ENCODE measurements around the gene USP11.
"Not testable (repeated sequence)": the region's sequence is repeated elsewhere in the genome, so short reads cannot be mapped to it uniquely, and the experiment has no call there.

The USP11 gene

GRCh38 chrX:47248576-47248975 lies 15.8 kb downstream of the USP11 start:
- DNase-seq: no peak

GRCh38 chrX:47250017-47250347 lies 17.2 kb downstream of the USP11 start:
- no peak for DNase-seq

DNA sequence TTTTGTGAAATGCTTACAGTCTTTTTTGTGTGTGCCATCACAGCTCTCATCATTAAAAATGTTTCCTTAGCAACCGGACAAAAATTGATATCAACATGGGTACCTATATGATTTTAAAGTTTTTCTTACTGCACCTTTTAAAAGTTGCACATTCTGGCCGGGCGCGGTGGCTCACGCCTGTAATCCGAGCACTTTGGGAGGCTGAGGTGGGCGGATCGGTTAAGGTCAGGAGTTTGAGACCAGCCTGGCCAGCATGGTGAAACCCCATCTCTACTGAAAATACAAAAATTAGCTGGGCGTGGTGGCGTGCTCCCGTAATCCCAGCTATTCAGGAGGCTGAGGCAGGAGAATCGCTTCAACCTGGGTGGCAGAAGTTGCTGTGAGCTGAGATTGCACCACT lies 24.8 kb downstream of the USP11 start:
- DNase-seq: not testable (repeated sequence)

GRCh38 chrX:47264483-47265173 lies 31.8 kb downstream of the USP11 start:
- DNase-seq: no peak

DNA sequence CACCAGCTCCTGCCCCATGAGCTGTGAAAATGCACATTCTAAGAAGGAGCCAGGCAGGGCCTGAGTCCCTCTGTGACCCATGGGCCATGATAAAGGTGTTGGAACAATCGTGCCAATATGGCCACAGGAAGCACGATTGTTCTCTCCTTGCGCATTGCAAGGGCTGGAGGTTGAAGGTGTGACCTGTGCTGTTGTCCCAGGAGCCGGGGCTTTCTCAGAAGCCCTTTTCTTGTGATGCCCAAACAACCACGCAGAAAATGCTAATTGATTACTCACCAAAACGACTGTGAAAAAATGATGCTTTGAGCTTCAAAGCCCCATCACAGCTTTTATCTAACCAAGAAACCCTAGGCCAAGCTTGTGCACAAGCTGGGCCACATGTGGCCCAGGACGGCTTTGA lies 33.8 kb downstream of the USP11 start:
- DNase-seq: no peak

GRCh38 chrX:47272013-47272408 lies 39.2 kb downstream of the USP11 start:
- DNase-seq: no peak

- DNase-seq: no peak
These were observed 40.4 kb downstream of the USP11 start for GRCh38 chrX:47273011-47273730.

DNA sequence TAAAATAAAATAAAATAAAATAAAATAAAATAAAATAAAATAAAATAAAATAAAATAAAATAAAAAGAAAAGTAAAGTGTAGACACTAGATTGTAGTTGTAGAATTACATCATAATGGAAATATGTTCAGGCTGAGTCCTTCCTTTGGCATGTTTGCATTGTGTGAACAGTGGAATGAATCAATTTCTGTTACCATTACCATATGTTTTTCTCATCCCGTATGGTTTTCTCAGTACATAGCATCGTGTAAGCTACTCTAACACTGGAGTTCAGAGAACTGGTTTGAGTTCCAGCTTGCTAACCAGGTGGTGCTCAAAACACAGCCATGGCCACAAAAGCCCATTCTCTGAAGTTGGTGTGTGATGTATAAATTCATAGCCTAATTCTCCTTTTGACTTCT lies 45.9 kb downstream of the USP11 start:
- no peak for DNase-seq

GRCh38 chrX:47283015-47283771 lies 50.4 kb downstream of the USP11 start:
- DNase-seq: peak; percentile 58

GRCh38 chrX:47284616-47285015 lies 51.8 kb downstream of the USP11 start:
- DNase-seq: not testable (repeated sequence)

- DNase-seq: no peak
These were observed 53.1 kb downstream of the USP11 start for GRCh38 chrX:47285836-47286320.

- no peak for DNase-seq
These were observed 60.3 kb downstream of the USP11 start for GRCh38 chrX:47293106-47293505.

- DNase-seq: no peak
These were observed 64.1 kb downstream of the USP11 start for GRCh38 chrX:47296766-47297365.

- no peak for DNase-seq
These were observed 65.1 kb downstream of the USP11 start for GRCh38 chrX:47297874-47298273.
